GM12873 (cell line): ENCODE measurements around the gene GLB1L2.

Experiments
- TF ChIP-seq, protein P1 (sequence below): IDR thresholded peaks from 2 replicates; pipeline ENCODE4 v1.5.1; 2012; ENCODE audit warnings: low read depth, mild to moderate bottlenecking, moderate library complexity, low read length, control low read depth; ENCODE audit not compliant: insufficient read depth; ENCODE audit errors: missing control alignments

The GLB1L2 gene

DNA sequence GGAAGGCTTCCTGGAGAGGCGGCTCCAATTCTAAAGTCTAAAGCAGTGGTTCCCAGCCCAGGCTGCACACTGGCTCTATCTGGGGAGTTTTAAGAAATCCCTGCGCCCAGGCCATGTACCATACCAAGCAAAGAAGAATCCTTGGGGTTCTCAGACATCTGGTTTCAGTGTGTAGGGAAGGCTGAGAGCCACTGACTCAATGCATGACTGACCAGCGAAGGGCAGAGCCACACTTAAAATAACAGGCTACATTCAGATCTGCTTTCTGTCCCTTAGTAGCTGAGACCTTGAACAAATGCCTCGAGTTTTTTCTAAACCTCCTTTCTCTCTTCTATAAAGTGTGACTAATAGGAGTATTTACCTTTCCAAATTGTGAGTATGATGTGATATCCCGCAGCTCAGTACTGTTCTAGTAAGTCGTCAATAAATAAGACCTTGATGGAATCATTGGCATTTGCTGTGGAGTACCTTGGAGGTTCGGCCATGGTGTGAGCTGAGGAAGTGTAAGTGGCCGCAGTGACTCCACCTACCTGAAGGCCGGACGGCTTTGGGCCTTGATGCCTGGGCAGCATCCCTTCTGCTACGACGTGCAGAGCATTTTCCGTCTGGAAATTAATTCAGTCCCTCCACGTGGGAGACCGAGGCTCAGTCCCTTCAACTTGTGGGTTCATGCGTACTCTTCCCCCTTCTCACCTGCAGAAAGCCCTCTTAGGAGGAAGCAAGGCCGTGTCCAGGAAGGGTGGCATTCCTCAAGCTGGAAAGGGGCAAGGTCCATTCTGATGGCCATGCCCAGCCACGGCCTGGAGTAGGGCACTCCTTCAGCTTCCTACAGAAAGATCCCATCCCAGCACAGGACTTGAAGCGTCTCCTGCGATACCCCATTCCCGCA is 25.1 kb downstream of the GLB1L2 start:
- TF ChIP-seq, protein P1, sequence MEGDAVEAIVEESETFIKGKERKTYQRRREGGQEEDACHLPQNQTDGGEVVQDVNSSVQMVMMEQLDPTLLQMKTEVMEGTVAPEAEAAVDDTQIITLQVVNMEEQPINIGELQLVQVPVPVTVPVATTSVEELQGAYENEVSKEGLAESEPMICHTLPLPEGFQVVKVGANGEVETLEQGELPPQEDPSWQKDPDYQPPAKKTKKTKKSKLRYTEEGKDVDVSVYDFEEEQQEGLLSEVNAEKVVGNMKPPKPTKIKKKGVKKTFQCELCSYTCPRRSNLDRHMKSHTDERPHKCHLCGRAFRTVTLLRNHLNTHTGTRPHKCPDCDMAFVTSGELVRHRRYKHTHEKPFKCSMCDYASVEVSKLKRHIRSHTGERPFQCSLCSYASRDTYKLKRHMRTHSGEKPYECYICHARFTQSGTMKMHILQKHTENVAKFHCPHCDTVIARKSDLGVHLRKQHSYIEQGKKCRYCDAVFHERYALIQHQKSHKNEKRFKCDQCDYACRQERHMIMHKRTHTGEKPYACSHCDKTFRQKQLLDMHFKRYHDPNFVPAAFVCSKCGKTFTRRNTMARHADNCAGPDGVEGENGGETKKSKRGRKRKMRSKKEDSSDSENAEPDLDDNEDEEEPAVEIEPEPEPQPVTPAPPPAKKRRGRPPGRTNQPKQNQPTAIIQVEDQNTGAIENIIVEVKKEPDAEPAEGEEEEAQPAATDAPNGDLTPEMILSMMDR, result no peak

DNA sequence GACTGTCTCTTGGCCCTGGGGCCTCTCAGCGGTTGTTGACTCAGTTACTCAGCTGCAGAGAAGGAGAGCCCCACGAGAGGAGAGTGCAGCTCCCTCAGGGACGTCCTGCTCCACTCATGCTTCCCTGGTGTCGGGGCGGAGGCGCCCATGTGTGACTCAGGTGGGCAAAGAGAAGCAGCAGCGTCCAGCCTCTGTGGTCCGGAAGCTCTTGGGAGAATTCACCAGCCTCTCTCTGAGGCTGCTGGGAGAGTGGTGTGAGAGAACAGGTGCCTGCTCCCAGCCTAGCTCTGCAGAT is 25.7 kb downstream of the GLB1L2 start:
- TF ChIP-seq, protein P1, result no peak

DNA sequence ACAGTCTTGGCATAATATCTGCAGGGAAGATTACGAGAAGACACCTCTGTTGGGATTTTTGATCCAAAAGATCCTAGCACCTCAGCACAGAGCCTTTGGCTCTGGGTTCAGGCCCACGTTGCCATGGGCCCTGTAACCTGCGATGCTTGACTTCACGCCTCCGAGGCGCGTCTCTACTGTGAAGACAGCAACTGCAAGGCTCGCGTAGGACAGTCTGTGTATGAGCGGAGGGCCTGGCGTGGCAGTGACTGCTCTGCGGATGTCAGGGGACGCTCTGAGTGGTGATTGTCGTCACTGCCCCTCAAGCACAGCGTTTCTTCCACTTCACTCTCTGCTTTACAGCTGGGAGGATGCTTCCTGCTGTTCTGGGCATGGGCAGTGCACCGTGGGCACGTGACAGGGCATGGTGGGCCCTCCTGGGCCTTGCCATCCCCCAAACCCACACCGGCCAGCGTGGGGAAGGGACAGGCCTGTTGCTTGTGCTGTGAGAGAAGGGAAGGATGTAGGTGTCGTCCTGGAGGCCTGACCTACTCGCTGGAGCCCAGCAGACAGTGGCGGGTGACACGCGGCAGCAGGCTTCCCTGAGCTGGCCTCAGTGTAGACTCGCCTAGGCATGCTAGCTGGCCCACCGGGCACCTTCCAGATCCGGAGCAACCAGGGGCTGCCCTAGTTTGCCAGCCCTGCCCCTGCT is 26.5 kb downstream of the GLB1L2 start:
- TF ChIP-seq, protein P1, result no peak

DNA sequence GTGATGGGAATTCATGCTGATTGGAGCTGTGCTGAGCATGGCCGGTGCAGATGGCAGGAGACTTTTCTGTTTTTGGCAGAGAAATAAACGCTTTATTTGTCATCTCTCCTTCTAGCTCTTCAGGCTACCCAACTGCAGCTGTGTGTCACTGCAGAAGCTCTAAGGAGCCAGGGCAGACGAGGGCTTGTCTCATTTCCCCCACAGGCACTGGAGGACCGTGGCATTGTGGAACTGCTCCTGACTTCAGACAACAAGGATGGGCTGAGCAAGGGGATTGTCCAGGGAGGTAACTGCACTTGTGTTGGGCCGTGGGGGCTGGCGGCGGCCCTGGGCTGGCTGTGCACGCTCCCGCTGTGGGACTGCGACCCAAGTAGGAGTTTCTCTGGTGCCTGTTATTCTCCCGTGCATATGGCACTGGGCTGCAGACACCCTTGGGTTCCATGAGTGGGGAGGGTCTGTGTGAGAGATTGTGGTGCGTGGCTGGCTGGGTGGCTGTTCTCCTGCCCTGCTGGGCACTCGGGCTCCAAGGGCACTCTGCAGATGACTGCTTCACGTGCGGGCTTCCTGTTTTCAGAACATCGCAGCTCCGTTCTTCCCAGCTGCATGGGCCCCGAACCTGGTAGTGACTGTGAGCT is 27.2 kb downstream of the GLB1L2 start:
- TF ChIP-seq, protein P1, result no peak

DNA sequence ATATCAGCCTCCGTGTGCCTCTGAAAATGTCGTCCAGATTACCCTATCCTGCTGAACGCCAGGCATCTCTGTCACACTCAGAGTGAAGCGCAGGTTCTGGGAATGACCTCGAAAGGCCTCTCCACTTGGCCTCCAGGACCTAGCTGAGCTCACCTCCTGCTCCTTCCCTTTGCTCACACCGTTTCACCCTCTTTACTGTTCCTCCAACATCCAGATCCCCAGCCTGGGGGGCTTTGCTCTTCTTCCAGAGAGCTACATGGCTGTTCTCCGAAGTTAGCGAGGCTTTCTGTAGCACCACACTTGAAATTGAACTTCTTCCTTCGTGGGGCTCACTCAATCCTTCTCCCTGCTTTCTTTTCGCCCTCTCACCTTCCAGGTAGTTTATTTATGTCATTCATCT is 27.9 kb downstream of the GLB1L2 start:
- TF ChIP-seq, protein P1, result no peak

DNA sequence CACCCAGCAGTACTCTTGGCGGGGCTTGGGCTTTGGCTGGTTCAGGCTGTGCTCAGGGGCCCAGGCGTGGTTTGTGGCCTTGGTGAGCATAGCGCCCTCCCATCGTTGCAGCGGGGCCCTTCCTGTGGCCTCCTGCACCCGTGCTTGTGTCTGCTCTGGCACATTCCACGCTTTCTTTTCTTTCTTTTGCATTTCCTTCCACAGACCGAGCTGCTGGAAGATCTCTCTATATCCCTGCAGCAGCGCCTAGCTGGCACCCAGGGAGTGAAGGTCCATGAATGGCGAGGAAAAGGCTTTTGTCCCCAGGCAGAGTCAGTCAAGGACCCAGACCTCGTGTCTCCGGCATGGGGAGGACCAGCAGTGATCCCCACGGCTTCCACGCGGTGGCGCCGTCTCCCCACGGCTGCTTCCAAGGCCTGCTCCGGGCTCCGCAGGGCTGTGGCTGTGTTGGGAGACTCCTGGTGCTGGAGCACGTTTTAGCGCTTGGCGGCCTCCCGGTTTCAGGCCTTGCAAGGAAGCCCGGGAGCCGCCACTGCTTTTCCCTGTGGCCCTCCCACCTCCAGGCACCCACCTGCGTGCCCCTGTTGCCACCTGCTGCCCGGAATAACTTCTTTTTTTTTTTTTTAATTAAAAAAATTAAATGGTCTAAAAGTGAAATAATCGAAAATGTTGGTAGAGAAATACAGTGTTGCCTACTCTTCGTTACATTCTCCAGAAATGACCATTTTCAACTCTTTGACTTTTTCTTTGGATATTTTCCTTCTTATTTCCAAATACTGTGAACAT is 28.5 kb downstream of the GLB1L2 start:
- TF ChIP-seq, protein P1, result peak; percentile 95
